Measurements from ENCODE around the gene AGBL1.

AGBL1 gene

GRCh38 chr15:86040356-86041033 lies 39.2 kb upstream of the AGBL1 start:
- 65% methylated on average over 6 of the region's 6 CpGs for WGBS
- no peak overlapping the region for H3K23ac ChIP-seq (ENCODE audit: low read length in 2 of 2)

DNA sequence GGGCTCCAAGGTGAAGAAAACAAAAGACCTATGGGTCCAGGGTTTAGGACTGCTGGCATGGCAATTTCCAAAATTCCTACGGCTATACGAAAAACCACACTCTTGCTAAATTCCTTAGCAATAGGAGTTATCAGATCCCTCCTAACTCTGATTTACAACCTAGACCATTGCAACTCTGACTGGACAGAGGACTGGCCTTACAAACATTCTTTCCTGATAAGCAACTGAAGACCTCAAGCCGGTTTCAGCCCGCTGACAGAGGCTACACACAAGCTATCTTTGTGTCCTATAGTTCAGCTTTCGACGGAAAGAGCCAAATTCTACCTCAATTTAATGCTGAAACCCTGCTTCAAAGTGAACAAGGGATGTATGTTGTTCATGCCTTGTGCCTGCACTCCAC lies 38.3 kb upstream of the AGBL1 start:
- WGBS = 41% methylated on average over 6 of the region's 6 CpGs
- DNase-seq = no peak
- no peak overlapping the region for H2BK12ac ChIP-seq (ENCODE audit: low read length in 2 of 2)
- H2AK5ac ChIP-seq (ENCODE audit: low read length, severe bottlenecking) = no peak overlapping the region
- no peak overlapping the region for H3K18ac ChIP-seq (ENCODE audit: low read depth in 1 of 2, low read length in 2 of 2)
- no peaks in the 10 kb centered on the region for H3K36me3 ChIP-seq (ENCODE audit: control insufficient read depth in 1 of 2, insufficient read depth in 2 of 2, low read depth in 1 of 2, low read length in 2 of 2)
- H3K14ac ChIP-seq (ENCODE audit: low read length in 2 of 2) = no peak overlapping the region
- H4K91ac ChIP-seq (ENCODE audit: low read length) = no peak overlapping the region
- no peak overlapping the region for H3K4me2 ChIP-seq (ENCODE audit: low read length, poor library complexity, severe bottlenecking)
- no peaks in the 10 kb centered on the region for H3K4me1 ChIP-seq (ENCODE audit: control insufficient read depth, insufficient read depth, low read depth, low read length)
- no peak overlapping the region for H3K23ac ChIP-seq (ENCODE audit: low read length in 2 of 2)
- no peak overlapping the region for H2AFZ ChIP-seq (ENCODE audit: low read depth, low read length)
- H2BK120ac ChIP-seq (ENCODE audit: low read depth, low read length) = no peak overlapping the region
- no peak overlapping the region for H3K4ac ChIP-seq (ENCODE audit: low read depth in 1 of 2, low read length in 2 of 2)
- no peaks in the 10 kb centered on the region for H3K27me3 ChIP-seq (ENCODE audit: control insufficient read depth in 1 of 2, insufficient read depth in 1 of 2, low read length in 2 of 2)
- H4K8ac ChIP-seq (ENCODE audit: low read length) = no peak overlapping the region
- no peak overlapping the region for H2BK5ac ChIP-seq (ENCODE audit: low read depth, low read length, poor library complexity, severe bottlenecking)
- H3K79me1 ChIP-seq (replicated peaks; ENCODE audit: low read length, poor library complexity, severe bottlenecking) = no peaks in the 10 kb centered on the region
- H3K4me3 ChIP-seq (ENCODE audit: insufficient read depth in 1 of 2, low read depth in 1 of 2, low read length in 2 of 2) = no peak overlapping the region
- no peak overlapping the region for H3K27ac ChIP-seq (ENCODE audit: low read length, poor library complexity, severe bottlenecking)
- no peak overlapping the region for H2BK15ac ChIP-seq (ENCODE audit: low read depth, poor library complexity, severe bottlenecking)
- H3K9ac ChIP-seq (ENCODE audit: low read length) = no peak overlapping the region
- H3K9me3 ChIP-seq (ENCODE audit: control insufficient read depth, low read length) = no peaks in the 10 kb centered on the region

More at GRCh38 chr15:86040356-86041033, 39.2 kb upstream of the AGBL1 start:
- no peak overlapping the region for H2BK5ac ChIP-seq (ENCODE audit: low read depth, low read length, poor library complexity, severe bottlenecking)
- H2AFZ ChIP-seq (ENCODE audit: low read depth, low read length) = no peak overlapping the region
- no peak overlapping the region for H3K4me3 ChIP-seq (ENCODE audit: insufficient read depth in 1 of 2, low read depth in 1 of 2, low read length in 2 of 2)
- no peak overlapping the region for H3K4ac ChIP-seq (ENCODE audit: low read depth in 1 of 2, low read length in 2 of 2)
- H3K14ac ChIP-seq (ENCODE audit: low read length in 2 of 2) = no peak overlapping the region
- H3K4me2 ChIP-seq (ENCODE audit: low read length, poor library complexity, severe bottlenecking) = no peak overlapping the region
- H3K9me3 ChIP-seq (ENCODE audit: control insufficient read depth, low read length) = no peaks in the 10 kb centered on the region
- H3K79me1 ChIP-seq (replicated peaks; ENCODE audit: low read length, poor library complexity, severe bottlenecking) = no peaks in the 10 kb centered on the region
- DNase-seq = no peak
- H4K8ac ChIP-seq (ENCODE audit: low read length) = no peak overlapping the region
- no peaks in the 10 kb centered on the region for H3K4me1 ChIP-seq (ENCODE audit: control insufficient read depth, insufficient read depth, low read depth, low read length)
- H4K91ac ChIP-seq (ENCODE audit: low read length) = no peak overlapping the region
- H3K36me3 ChIP-seq (ENCODE audit: control insufficient read depth in 1 of 2, insufficient read depth in 2 of 2, low read depth in 1 of 2, low read length in 2 of 2) = no peaks in the 10 kb centered on the region
- H2BK15ac ChIP-seq (ENCODE audit: low read depth, poor library complexity, severe bottlenecking) = no peak overlapping the region
- no peak overlapping the region for H2BK12ac ChIP-seq (ENCODE audit: low read length in 2 of 2)
- H3K27ac ChIP-seq (ENCODE audit: low read length, poor library complexity, severe bottlenecking) = no peak overlapping the region
- no peak overlapping the region for H3K9ac ChIP-seq (ENCODE audit: low read length)
- no peaks in the 10 kb centered on the region for H3K27me3 ChIP-seq (ENCODE audit: control insufficient read depth in 1 of 2, insufficient read depth in 1 of 2, low read length in 2 of 2)
- no peak overlapping the region for H2AK5ac ChIP-seq (ENCODE audit: low read length, severe bottlenecking)
- no peak overlapping the region for H2BK120ac ChIP-seq (ENCODE audit: low read depth, low read length)
- no peak overlapping the region for H3K18ac ChIP-seq (ENCODE audit: low read depth in 1 of 2, low read length in 2 of 2)

DNA sequence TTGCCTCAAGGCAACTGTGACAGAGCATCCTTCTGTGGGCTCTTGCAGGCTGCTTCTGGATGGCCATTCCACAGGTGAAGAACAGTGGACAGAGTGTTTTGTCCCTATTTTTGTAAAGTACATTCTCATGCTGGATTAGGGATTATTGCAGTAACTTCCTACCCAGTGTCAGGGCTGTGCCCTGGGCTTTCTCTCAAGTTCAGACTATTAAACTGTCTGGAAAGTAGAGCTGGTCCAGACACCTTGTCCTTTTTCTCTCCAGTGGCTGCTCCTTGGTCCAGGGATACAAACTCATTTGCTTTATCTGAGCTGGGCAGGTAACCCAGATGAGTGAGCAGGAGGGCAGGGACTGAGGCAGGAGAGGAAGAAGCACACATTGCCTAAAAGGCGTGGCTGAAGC lies 37.4 kb upstream of the AGBL1 start:
- Histone ChIP-seq H3K23ac (ENCODE audit: low read length in 2 of 2) (no peak overlapping the region), H3K36me3 (ENCODE audit: control insufficient read depth in 1 of 2, insufficient read depth in 2 of 2, low read depth in 1 of 2, low read length in 2 of 2) (no peaks in the 10 kb centered on the region), H3K9me3 (ENCODE audit: control insufficient read depth, low read length) (no peaks in the 10 kb centered on the region), H3K14ac (ENCODE audit: low read length in 2 of 2) (no peak overlapping the region), H4K8ac (ENCODE audit: low read length) (no peak overlapping the region), H3K4me1 (ENCODE audit: control insufficient read depth, insufficient read depth, low read depth, low read length) (no peaks in the 10 kb centered on the region), H3K9ac (ENCODE audit: low read length) (no peak overlapping the region), H2BK15ac (ENCODE audit: low read depth, poor library complexity, severe bottlenecking) (no peak overlapping the region), H2AFZ (ENCODE audit: low read depth, low read length) (no peak overlapping the region), H3K18ac (ENCODE audit: low read depth in 1 of 2, low read length in 2 of 2) (no peak overlapping the region), H3K4me2 (ENCODE audit: low read length, poor library complexity, severe bottlenecking) (no peak overlapping the region), H4K91ac (ENCODE audit: low read length) (no peak overlapping the region), H3K4ac (ENCODE audit: low read depth in 1 of 2, low read length in 2 of 2) (no peak overlapping the region), H2AK5ac (ENCODE audit: low read length, severe bottlenecking) (no peak overlapping the region), H2BK12ac (ENCODE audit: low read length in 2 of 2) (no peak overlapping the region), H2BK5ac (ENCODE audit: low read depth, low read length, poor library complexity, severe bottlenecking) (no peak overlapping the region), H3K79me1 (replicated peaks; ENCODE audit: low read length, poor library complexity, severe bottlenecking) (no peaks in the 10 kb centered on the region), H3K27me3 (ENCODE audit: control insufficient read depth in 1 of 2, insufficient read depth in 1 of 2, low read length in 2 of 2) (no peaks in the 10 kb centered on the region), H2BK120ac (ENCODE audit: low read depth, low read length) (no peak overlapping the region), H3K27ac (ENCODE audit: low read length, poor library complexity, severe bottlenecking) (no peak overlapping the region), H3K4me3 (ENCODE audit: insufficient read depth in 1 of 2, low read depth in 1 of 2, low read length in 2 of 2) (no peak overlapping the region)
- WGBS = 79% methylated on average over 1 of the region's 1 CpG
- DNase-seq = no peak

DNA sequence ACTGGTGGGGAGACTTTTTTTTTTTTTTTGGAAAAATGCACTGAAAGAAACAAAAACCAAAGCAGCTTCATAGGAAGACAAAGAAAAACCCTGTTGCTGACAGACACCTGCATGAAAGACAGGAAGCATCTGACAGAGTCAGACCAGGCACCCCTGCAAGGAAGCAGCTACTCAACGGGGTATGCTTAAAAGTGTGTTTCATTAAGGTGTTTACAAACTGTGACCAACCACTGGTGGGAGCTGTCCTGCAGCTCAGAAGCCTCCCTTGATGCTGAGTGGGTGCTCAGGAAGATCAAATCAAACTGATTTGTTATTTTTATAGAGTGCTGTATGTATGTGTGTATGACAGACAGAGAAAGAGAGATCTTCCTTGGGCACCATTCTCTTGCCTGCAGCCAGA lies 34.7 kb upstream of the AGBL1 start:
- H3K4ac ChIP-seq (ENCODE audit: low read depth in 1 of 2, low read length in 2 of 2) = no peak overlapping the region
- H2BK5ac ChIP-seq (ENCODE audit: low read depth, low read length, poor library complexity, severe bottlenecking) = no peak overlapping the region
- H2BK120ac ChIP-seq (ENCODE audit: low read depth, low read length) = no peak overlapping the region
- no peak overlapping the region for H2BK12ac ChIP-seq (ENCODE audit: low read length in 2 of 2)
- H3K9me3 ChIP-seq (ENCODE audit: control insufficient read depth, low read length) = no peaks in the 10 kb centered on the region
- no peak overlapping the region for H4K91ac ChIP-seq (ENCODE audit: low read length)
- H2BK15ac ChIP-seq (ENCODE audit: low read depth, poor library complexity, severe bottlenecking) = no peak overlapping the region
- H3K36me3 ChIP-seq (ENCODE audit: control insufficient read depth in 1 of 2, insufficient read depth in 2 of 2, low read depth in 1 of 2, low read length in 2 of 2) = no peaks in the 10 kb centered on the region
- DNase-seq = no peak
- no peak overlapping the region for H3K18ac ChIP-seq (ENCODE audit: low read depth in 1 of 2, low read length in 2 of 2)
- no peak overlapping the region for H3K4me3 ChIP-seq (ENCODE audit: insufficient read depth in 1 of 2, low read depth in 1 of 2, low read length in 2 of 2)
- H2AFZ ChIP-seq (ENCODE audit: low read depth, low read length) = no peak overlapping the region
- H3K79me1 ChIP-seq (replicated peaks; ENCODE audit: low read length, poor library complexity, severe bottlenecking) = no peaks in the 10 kb centered on the region
- H3K14ac ChIP-seq (ENCODE audit: low read length in 2 of 2) = no peak overlapping the region
- no peak overlapping the region for H3K4me2 ChIP-seq (ENCODE audit: low read length, poor library complexity, severe bottlenecking)
- no peaks in the 10 kb centered on the region for H3K4me1 ChIP-seq (ENCODE audit: control insufficient read depth, insufficient read depth, low read depth, low read length)
- H3K23ac ChIP-seq (ENCODE audit: low read length in 2 of 2) = no peak overlapping the region
- H3K27me3 ChIP-seq (ENCODE audit: control insufficient read depth in 1 of 2, insufficient read depth in 1 of 2, low read length in 2 of 2) = no peaks in the 10 kb centered on the region
- no peak overlapping the region for H3K9ac ChIP-seq (ENCODE audit: low read length)
- no peak overlapping the region for H3K27ac ChIP-seq (ENCODE audit: low read length, poor library complexity, severe bottlenecking)
- WGBS = 25% methylated on average over 1 of the region's 1 CpG
- H4K8ac ChIP-seq (ENCODE audit: low read length) = no peak overlapping the region
- no peak overlapping the region for H2AK5ac ChIP-seq (ENCODE audit: low read length, severe bottlenecking)

Measured in mesenchymal stem cell (in vitro differentiated cells and primary cell).